Measurements from ENCODE around the gene SURF4. TPM values are rescaled to one million over a fixed set of nuclear protein-coding genes. Genes with fewer than 3 reads are reported as not detected.

SURF4 gene
- total RNA-seq (2021) (171 to 173 TPM (median 173 TPM) in 3 replicates), Bru-seq, nascent RNA (percentile 89 among the genes with signal in this experiment)
- long read RNA-seq, experiment 1, transcript SURF4-207 (5 exons, 2,863 nt) = minor isoform, 9 of 1,104 reads
- long read RNA-seq, experiment 1, transcript SURF4-208 (6 exons, 3,148 nt) = minor isoform, 5 of 1,104 reads
- long read RNA-seq, experiment 1, transcript SURF4-202 (6 exons, 2,984 nt) = major isoform, 974 of 1,104 reads
- long read RNA-seq, experiment 1, partial matches to known transcripts = 35 of 1,104 reads
- long read RNA-seq, experiment 1, other reads (novel, unspliced or antisense) = 79 of 1,104 reads
- long read RNA-seq, experiment 2, transcript SURF4-202 (6 exons, 2,984 nt) = major isoform, 165 of 312 reads
- long read RNA-seq, experiment 2, partial matches to known transcripts = 16 of 312 reads
- long read RNA-seq, experiment 2, other reads (novel, unspliced or antisense) = 127 of 312 reads
- long read RNA-seq, experiment 3, transcript SURF4-202 (6 exons, 2,984 nt) = major isoform, 114 of 128 reads
- long read RNA-seq, experiment 3, partial matches to known transcripts = 1 of 128 reads
- long read RNA-seq, experiment 3, other reads (novel, unspliced or antisense) = 13 of 128 reads

- Mint-ChIP-seq H3K27me3 (ENCODE audit: low read depth) (peaks cover 30% of the 10 kb centered on the region), H3K4me1 (peaks cover 17% of the 10 kb centered on the region), H3K4me3 (peak within 1 kb of the TSS; percentile 98), H3K9me3 (peaks cover 4% of the 10 kb centered on the region), H3K36me3 (peaks cover 18% of the 10 kb centered on the region), H3K27ac (peak within 1 kb of the TSS; percentile 96)
- CTCF ChIA-PET = interaction anchor here (0.9 to 2.3 kb wide), 4 partner anchors 28 to 111 kb away, joined by 3 to 11 read pairs (median 3); partner anchors contain the start of genes ADAMTS13, MED22 and RPL7A
- peak; percentile 92 for ATAC-seq
- POLR2A ChIA-PET = interaction anchor here (0.7 to 1.0 kb wide), 2 partner anchors 28 to 66 kb away, joined by 3 read pairs; partner anchors contain the start of genes MED22 and RPL7A
- peak; percentile 96 for DNase-seq (ENCODE audit: low spot score)
- TF ChIP-seq, protein P1, sequence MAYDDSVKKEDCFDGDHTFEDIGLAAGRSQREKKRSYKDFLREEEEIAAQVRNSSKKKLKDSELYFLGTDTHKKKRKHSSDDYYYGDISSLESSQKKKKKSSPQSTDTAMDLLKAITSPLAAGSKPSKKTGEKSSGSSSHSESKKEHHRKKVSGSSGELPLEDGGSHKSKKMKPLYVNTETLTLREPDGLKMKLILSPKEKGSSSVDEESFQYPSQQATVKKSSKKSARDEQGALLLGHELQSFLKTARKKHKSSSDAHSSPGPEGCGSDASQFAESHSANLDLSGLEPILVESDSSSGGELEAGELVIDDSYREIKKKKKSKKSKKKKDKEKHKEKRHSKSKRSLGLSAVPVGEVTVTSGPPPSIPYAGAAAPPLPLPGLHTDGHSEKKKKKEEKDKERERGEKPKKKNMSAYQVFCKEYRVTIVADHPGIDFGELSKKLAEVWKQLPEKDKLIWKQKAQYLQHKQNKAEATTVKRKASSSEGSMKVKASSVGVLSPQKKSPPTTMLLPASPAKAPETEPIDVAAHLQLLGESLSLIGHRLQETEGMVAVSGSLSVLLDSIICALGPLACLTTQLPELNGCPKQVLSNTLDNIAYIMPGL (CRISPR knock-in tag; IDR thresholded peaks at IDR 0.05) = 0 out of 2 replicates have a peak, but pooled peaks have one; percentile 50
- TF ChIP-seq ZNF263 (CRISPR knock-in tag; IDR thresholded peaks at IDR 0.05; ENCODE audit: low read depth) = peak; percentile 29; the same call in 1 of the 2 replicates
- TF ChIP-seq GABPB1 (CRISPR knock-in tag; IDR thresholded peaks at IDR 0.05) = 0 out of 2 replicates have a peak, but pooled peaks have one; percentile 29
- peak; percentile 78 for TF ChIP-seq FOXK1 (CRISPR knock-in tag; IDR thresholded peaks at IDR 0.05)
- TF ChIP-seq ZNF138 (CRISPR knock-in tag; conservative IDR thresholded peaks at IDR 0.05) = peak; percentile 73
- 0 out of 2 replicates have a peak, but pooled peaks have one; percentile 15 for TF ChIP-seq ZNF281 (CRISPR knock-in tag; IDR thresholded peaks at IDR 0.05)
- TF ChIP-seq, protein P2, sequence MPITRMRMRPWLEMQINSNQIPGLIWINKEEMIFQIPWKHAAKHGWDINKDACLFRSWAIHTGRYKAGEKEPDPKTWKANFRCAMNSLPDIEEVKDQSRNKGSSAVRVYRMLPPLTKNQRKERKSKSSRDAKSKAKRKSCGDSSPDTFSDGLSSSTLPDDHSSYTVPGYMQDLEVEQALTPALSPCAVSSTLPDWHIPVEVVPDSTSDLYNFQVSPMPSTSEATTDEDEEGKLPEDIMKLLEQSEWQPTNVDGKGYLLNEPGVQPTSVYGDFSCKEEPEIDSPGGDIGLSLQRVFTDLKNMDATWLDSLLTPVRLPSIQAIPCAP (CRISPR knock-in tag; IDR thresholded peaks at IDR 0.05) = peak; percentile 77; the same call in 1 of the 2 replicates
- peak; percentile 74; the same call in 1 of the 2 replicates for TF ChIP-seq CREB1 (CRISPR knock-in tag; IDR thresholded peaks at IDR 0.05)
- TF ChIP-seq, protein P3, sequence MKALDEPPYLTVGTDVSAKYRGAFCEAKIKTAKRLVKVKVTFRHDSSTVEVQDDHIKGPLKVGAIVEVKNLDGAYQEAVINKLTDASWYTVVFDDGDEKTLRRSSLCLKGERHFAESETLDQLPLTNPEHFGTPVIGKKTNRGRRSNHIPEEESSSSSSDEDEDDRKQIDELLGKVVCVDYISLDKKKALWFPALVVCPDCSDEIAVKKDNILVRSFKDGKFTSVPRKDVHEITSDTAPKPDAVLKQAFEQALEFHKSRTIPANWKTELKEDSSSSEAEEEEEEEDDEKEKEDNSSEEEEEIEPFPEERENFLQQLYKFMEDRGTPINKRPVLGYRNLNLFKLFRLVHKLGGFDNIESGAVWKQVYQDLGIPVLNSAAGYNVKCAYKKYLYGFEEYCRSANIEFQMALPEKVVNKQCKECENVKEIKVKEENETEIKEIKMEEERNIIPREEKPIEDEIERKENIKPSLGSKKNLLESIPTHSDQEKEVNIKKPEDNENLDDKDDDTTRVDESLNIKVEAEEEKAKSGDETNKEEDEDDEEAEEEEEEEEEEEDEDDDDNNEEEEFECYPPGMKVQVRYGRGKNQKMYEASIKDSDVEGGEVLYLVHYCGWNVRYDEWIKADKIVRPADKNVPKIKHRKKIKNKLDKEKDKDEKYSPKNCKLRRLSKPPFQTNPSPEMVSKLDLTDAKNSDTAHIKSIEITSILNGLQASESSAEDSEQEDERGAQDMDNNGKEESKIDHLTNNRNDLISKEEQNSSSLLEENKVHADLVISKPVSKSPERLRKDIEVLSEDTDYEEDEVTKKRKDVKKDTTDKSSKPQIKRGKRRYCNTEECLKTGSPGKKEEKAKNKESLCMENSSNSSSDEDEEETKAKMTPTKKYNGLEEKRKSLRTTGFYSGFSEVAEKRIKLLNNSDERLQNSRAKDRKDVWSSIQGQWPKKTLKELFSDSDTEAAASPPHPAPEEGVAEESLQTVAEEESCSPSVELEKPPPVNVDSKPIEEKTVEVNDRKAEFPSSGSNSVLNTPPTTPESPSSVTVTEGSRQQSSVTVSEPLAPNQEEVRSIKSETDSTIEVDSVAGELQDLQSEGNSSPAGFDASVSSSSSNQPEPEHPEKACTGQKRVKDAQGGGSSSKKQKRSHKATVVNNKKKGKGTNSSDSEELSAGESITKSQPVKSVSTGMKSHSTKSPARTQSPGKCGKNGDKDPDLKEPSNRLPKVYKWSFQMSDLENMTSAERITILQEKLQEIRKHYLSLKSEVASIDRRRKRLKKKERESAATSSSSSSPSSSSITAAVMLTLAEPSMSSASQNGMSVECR (CRISPR knock-in tag; IDR thresholded peaks at IDR 0.05; ENCODE audit: borderline replicate concordance) = no peak
- peak; percentile 26 for TF ChIP-seq ZNF232 (CRISPR knock-in tag; IDR thresholded peaks at IDR 0.05)
- 0 out of 2 replicates have a peak, but pooled peaks have one; percentile 79 for TF ChIP-seq IRF2 (CRISPR knock-in tag; IDR thresholded peaks at IDR 0.05; ENCODE audit: borderline replicate concordance, low read depth)
- TF ChIP-seq TP53 (CRISPR knock-in tag; IDR thresholded peaks at IDR 0.05) = peak; percentile 89; the same call in 1 of the 2 replicates
- 0 out of 2 replicates have a peak, but pooled peaks have one; percentile 25 for TF ChIP-seq ZNF423 (CRISPR knock-in tag; IDR thresholded peaks at IDR 0.05)
- TF ChIP-seq FOXJ3 (CRISPR knock-in tag; IDR thresholded peaks at IDR 0.05; ENCODE audit: borderline replicate concordance) = no peak
- TF ChIP-seq FOXP1 (CRISPR knock-in tag; IDR thresholded peaks at IDR 0.05; ENCODE audit: borderline replicate concordance) = peak; percentile 96
- TF ChIP-seq NFE2L1 (CRISPR knock-in tag; IDR thresholded peaks at IDR 0.05) = peak; percentile 91
- peak; percentile 100 for TF ChIP-seq SP1 (CRISPR knock-in tag; conservative IDR thresholded peaks at IDR 0.05)
- no peak for TF ChIP-seq SMAD4 (CRISPR knock-in tag; IDR thresholded peaks at IDR 0.05)
- TF ChIP-seq FOXP4 (CRISPR knock-in tag; IDR thresholded peaks at IDR 0.05) = peak; percentile 14; the same call in 1 of the 2 replicates
- TF ChIP-seq, protein P4, sequence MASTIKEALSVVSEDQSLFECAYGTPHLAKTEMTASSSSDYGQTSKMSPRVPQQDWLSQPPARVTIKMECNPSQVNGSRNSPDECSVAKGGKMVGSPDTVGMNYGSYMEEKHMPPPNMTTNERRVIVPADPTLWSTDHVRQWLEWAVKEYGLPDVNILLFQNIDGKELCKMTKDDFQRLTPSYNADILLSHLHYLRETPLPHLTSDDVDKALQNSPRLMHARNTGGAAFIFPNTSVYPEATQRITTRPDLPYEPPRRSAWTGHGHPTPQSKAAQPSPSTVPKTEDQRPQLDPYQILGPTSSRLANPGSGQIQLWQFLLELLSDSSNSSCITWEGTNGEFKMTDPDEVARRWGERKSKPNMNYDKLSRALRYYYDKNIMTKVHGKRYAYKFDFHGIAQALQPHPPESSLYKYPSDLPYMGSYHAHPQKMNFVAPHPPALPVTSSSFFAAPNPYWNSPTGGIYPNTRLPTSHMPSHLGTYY (CRISPR knock-in tag; IDR thresholded peaks at IDR 0.05) = no peak
Observed at GRCh38 chr9:133375724-133376654, at the start of gene SURF4, which contains the start of gene STKLD1. SURF4 (minus strand) TSS chr9:133376060; CDS start chr9:133375969, 91 bp downstream. STKLD1 (plus strand) TSS chr9:133376366; CDS start chr9:133376474, 108 bp downstream.
